Mesothelial cell of epicardium (in vitro differentiated cells): ENCODE results near the gene PLCL2. TPM values are rescaled to one million over a fixed set of nuclear protein-coding genes. Genes with fewer than 3 reads are reported as not detected.

Source experiments
- DNase-seq, 2 experiments: peaks; one replicate each; pipeline ENCODE4 v3.0.0; 2021; ENCODE audit warnings: low spot score in 2 of 2; ENCODE audit not compliant: unreplicated experiment in 2 of 2
- H3K27ac Mint-ChIP-seq: 2 replicates; pipeline ENCODE4 v1.8.0; 2021; ENCODE audit warnings: mixed read lengths
- H3K27me3 Mint-ChIP-seq: 2 replicates; pipeline ENCODE4 v1.8.0; 2021; ENCODE audit warnings: low read depth, mixed read lengths
- H3K36me3 Mint-ChIP-seq: 2 replicates; pipeline ENCODE4 v1.8.0; 2021; ENCODE audit warnings: mixed read lengths
- H3K4me1 Mint-ChIP-seq: 2 replicates; pipeline ENCODE4 v1.8.0; 2021; ENCODE audit warnings: mixed read lengths
- H3K4me3 Mint-ChIP-seq: 2 replicates; pipeline ENCODE4 v1.8.0; 2021; ENCODE audit warnings: mild to moderate bottlenecking, moderate library complexity, mixed read lengths
- H3K9me3 Mint-ChIP-seq: 2 replicates; pipeline ENCODE4 v1.8.0; 2021; ENCODE audit warnings: mixed read lengths
- total RNA-seq: library from RNA; stranded (reverse); gene quantifications from 3 replicates; pipeline ENCODE4 v1.2.1, GENCODE V29; 2021
- TF ChIP-seq, protein P1 (sequence below): fragments of 200-600 bp; sonication (generic); IDR thresholded peaks from one replicate; pipeline ENCODE4 v1.5.0; 2021; ENCODE audit warnings: antibody characterized with exemption; ENCODE audit not compliant: unreplicated experiment

Gene PLCL2
- total RNA-seq, 1 donor from 2014 or later = 3.6 TPM

DNA sequence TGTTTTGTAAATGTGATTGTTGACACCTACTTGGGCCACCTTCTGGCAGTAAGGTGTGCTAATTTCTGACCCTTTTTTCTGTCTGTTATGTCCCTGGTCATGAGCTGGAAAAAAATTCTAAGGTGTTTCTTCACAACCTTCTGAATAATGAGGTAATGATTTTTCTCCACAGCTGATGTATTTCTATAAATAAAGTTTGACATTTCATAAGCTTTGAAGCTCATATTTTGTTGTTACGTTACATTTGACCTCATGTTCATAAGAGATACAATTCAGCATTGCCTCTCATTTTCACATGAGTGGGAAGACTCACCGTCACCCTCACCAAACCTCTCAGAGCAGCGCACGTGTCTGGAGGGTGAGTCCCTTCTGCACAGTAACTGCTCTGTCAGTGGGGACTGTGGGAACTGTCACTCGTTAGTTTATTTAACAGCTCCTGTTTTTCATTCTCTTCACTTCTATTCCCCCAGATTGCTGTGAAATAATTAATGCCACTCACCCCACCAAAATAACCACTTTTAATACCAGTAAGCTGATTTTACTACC is 140.9 kb downstream of the PLCL2 start:
- no peak for DNase-seq
- no peaks in the 10 kb centered on the region for H3K36me3 Mint-ChIP-seq
- H3K27ac Mint-ChIP-seq = no peak overlapping the region
- H3K27me3 Mint-ChIP-seq = peaks cover 11% of the 10 kb centered on the region
- TF ChIP-seq, protein P1, sequence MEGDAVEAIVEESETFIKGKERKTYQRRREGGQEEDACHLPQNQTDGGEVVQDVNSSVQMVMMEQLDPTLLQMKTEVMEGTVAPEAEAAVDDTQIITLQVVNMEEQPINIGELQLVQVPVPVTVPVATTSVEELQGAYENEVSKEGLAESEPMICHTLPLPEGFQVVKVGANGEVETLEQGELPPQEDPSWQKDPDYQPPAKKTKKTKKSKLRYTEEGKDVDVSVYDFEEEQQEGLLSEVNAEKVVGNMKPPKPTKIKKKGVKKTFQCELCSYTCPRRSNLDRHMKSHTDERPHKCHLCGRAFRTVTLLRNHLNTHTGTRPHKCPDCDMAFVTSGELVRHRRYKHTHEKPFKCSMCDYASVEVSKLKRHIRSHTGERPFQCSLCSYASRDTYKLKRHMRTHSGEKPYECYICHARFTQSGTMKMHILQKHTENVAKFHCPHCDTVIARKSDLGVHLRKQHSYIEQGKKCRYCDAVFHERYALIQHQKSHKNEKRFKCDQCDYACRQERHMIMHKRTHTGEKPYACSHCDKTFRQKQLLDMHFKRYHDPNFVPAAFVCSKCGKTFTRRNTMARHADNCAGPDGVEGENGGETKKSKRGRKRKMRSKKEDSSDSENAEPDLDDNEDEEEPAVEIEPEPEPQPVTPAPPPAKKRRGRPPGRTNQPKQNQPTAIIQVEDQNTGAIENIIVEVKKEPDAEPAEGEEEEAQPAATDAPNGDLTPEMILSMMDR = no peak
- H3K4me3 Mint-ChIP-seq = no peak overlapping the region
- no peaks in the 10 kb centered on the region for H3K4me1 Mint-ChIP-seq
- H3K9me3 Mint-ChIP-seq = no peaks in the 10 kb centered on the region

DNA sequence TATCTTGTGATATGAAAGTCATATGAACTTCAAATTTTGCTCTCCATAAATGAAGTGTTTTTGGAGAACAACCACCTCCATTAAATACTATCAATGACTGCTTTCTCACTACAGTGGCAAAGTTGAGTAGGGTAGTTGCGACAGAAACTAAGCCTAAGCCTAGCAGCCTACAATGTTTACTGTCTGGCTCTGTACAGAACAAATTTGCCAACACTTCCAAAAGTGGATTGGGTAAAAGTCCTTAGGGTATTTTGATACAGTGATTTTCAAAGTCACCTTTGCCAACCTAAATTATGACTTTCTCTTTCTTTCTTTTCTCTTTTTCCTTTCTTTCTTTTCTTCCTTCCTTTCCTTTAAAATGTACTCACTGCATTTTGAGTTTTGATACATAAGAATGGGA is 142.6 kb downstream of the PLCL2 start:
- Mint-ChIP-seq H3K27ac (no peak overlapping the region), H3K4me3 (no peak overlapping the region), H3K36me3 (no peaks in the 10 kb centered on the region), H3K4me1 (peaks cover under 1% of the 10 kb centered on the region), H3K27me3 (peaks cover 8% of the 10 kb centered on the region), H3K9me3 (no peaks in the 10 kb centered on the region)
- TF ChIP-seq, protein P1 = no peak
- no peak for DNase-seq

DNA sequence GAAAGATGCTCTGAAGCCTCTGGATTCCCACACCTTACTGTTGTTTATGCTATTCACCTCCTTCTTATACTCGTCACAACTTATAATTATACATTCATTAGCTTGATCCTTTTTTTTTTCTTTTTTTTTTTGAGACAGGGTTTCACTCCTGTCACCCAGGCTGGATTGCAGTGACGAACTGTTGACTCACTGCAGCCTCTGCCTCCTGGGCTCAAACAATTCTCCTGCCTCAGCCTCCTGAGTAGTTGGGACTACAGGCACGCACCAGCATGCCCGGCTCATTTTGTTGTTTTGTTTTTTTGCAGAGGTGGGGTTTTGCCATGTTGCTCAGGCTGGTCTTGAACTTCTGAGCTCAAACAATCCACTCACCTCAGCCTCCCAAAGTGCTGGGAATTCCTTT is 143.6 kb downstream of the PLCL2 start:
- Mint-ChIP-seq H3K27me3 (peaks cover 5% of the 10 kb centered on the region), H3K36me3 (no peaks in the 10 kb centered on the region), H3K4me1 (peaks cover 1% of the 10 kb centered on the region), H3K4me3 (no peak overlapping the region), H3K27ac (no peak overlapping the region), H3K9me3 (no peaks in the 10 kb centered on the region)
- DNase-seq = no peak
- TF ChIP-seq, protein P1 = no peak

DNA sequence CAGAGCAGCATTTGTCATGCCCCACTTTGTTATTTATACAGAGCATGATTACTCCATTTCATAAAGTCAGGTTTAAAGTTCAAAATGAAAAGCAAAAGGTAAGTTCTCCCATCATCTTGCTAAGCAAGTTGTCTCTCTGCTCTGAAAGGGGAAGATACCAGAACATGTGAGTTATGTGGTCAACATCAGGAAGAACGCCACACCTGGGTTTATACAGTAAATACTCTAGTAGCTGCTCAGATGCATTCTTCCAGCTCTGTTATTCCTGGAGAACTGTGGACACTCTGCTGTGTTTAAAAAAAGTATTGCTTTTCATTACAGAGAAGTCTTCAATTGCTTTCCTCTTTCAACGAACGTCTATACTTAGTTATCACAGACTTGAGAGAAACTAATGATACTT is 145.7 kb downstream of the PLCL2 start:
- TF ChIP-seq, protein P1 = no peak
- peaks cover 12% of the 10 kb centered on the region for H3K27me3 Mint-ChIP-seq
- no peaks in the 10 kb centered on the region for H3K9me3 Mint-ChIP-seq
- no peak overlapping the region for H3K4me3 Mint-ChIP-seq
- peaks cover 1% of the 10 kb centered on the region for H3K4me1 Mint-ChIP-seq
- H3K27ac Mint-ChIP-seq = no peak overlapping the region
- no peaks in the 10 kb centered on the region for H3K36me3 Mint-ChIP-seq
- no peak for DNase-seq

DNA sequence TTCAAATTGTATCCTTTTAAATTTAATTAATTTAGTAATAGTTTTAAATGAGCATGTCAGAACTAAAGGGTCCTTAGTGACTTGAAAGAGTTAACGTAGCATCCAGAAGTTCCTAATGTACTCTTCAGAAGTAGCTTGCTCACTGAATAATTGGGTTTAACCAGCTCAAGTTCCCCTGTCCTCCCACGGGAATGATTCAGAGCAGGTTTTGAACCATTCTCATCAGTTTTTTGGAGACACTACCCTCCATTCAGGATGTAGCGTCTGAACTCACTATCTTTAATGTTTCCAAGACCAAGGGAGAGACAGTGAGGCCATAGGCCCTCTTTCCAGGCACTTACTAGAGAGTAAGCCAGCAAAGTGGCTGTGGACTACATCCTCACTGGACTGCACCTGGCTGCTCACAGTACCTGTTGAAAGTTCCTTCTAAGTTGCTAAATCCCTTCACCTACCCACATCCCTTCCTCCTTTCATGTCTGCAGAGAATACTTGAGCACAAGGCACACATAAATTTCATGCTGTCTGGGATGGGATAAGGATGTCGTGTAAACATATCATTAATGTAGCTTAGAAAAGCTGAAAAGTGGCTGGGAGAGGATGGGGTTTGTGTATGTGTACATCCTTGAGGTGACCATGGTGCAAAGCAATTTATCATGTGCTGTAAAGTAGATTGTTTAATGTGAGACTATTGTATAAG is 146.3 kb downstream of the PLCL2 start:
- Mint-ChIP-seq H3K4me3 (no peak overlapping the region), H3K9me3 (no peaks in the 10 kb centered on the region), H3K27ac (no peak overlapping the region), H3K4me1 (peaks cover 1% of the 10 kb centered on the region), H3K36me3 (no peaks in the 10 kb centered on the region), H3K27me3 (peaks cover 12% of the 10 kb centered on the region)
- DNase-seq = no peak
- TF ChIP-seq, protein P1 = no peak
